ENCODE results near the gene TTLL1. TPM values are rescaled to one million over a fixed set of nuclear protein-coding genes. Genes with fewer than 3 reads are reported as not detected.

The TTLL1 gene
- 5.8 and 9.6 TPM in 2 replicates for total RNA-seq

DNA sequence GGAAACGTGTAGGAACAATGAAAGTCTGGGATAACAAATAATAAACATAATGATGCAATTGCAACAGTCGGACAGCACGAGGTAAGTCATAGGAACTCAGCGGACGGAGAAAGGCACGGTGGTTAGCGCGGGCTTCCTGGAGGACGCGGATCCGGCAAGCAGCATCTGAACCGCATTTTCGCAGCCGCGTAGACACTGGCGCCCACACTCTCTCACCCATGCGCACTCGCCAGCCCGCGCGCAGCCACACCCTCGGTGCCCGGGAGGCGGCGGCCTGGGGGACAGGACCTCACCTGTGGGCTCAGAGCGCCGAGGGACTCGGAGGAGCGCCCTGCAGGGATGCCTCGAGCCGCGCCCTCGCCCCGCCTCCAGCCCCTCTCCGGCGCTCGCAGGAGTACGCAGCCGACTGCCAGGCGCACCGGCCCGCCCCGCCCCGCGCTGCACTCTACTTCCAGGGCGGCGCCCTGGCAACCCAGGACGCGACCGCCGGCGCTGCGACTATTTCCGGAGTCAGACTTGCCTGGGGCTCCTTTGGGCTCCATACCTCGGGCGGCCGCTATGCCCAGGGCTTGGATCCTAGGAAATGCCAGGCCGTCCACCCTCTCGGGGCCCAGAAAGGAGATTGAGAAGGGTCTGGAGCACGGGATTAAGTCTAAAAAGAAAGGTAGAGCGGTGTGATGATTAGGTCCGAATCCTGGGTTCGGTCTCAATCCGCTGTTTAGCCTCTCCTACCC lies at the start of gene TTLL1:
TTLL1 (minus strand) TSS at position 408 of the 734 bp plus-strand sequence. CDS start 13,805 bp downstream, outside the sequence.

DNA sequence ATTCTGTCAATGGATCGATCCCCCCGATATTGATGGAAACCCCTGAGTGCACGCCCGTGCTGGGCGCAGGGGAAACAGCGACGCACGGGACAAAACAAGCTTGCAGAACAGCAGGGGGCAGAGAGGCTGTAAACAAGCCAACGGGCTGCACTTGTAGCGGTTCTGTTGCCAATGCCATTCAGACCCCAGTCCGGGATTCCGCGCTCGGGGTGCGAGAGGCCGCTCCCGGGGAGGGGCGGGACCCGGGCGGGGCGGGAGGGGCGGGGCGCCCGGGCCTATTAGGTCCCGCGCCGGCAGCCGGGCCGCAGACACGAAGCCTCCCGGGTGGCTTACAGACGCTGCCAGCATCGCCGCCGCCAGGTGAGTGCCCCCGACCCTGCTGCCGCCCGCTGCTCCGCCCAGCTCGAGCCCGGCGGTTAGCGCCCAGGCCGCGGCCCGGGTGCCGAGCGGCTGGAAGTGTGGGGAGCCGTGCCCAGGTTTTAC lies 21.3 kb upstream of the TTLL1 start, which contains the start of gene BIK:
BIK (plus strand) TSS at position 307 of the 483 bp plus-strand sequence. CDS start 13,273 bp downstream, outside the sequence.

DNA sequence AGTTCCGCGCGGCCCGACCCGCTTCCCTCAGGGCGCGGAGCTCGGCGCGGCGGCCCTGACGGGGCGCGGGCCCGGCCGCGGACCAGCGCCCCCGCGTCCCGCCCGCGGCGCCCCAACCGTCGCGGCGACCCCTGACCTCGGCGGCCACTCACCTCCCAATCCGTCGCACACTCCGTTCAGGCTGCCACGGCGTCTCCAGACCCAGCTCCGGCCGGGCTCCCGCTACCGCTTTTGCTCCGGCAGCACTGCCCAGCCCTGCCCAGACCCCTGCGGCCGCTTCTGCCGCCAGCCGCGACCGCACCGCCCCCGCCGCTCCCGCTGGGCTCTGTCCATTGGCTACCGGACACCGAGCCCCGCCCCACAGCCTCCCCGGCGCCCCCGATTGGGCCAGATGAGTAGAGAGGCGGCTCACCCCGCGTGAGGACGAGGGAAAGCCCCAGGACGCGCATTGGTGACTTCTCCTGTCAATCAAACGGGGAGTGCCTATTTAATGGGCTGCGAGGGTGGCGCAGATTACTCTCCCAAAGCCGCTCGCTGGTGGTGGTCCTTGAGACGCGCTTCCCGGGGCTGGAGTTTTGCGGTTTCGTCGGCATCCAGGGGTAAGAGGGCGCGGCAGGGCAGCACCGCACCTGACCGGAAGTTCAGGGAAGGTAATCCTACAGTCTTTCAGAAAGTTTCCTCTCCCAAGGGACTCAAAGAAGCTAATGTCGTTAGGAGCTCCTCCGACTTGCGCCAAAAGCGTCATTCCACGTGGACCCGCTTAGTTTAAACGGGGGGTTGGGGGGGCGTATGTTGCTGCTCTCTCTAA lies 74.1 kb downstream of the TTLL1 start, which contains the start of gene PACSIN2:
PACSIN2 (minus strand) TSS at position 281 of the 808 bp plus-strand sequence. CDS start 103,069 bp downstream, outside the sequence.

Other genes with a start within 250 kb of the TTLL1 start
- 79.0 and 82.7 TPM in 2 replicates for gene ARFGAP3, start 232.1 kb downstream of the TTLL1 start, total RNA-seq
- gene PACSIN2, start 74.2 kb downstream of the TTLL1 start, total RNA-seq = 54.4 and 60.3 TPM in 2 replicates
- gene BIK, start 21.4 kb upstream of the TTLL1 start, total RNA-seq = not detected in 2 replicates
- 15.2 and 16.3 TPM in 2 replicates for gene MCAT, start 54.0 kb upstream of the TTLL1 start, total RNA-seq
- gene TSPO, start 62.2 kb upstream of the TTLL1 start, total RNA-seq = 253 and 427 TPM in 2 replicates
- gene TTLL12, start 97.7 kb upstream of the TTLL1 start, total RNA-seq = 28.6 and 31.1 TPM in 2 replicates

All from uterine smooth muscle cell (primary cell).